GM21619 (cell line): Measurements from ENCODE around the gene FLII.

Source experiments
- ATAC-seq: cut with Tn5 transposase; IDR thresholded peaks from one replicate; pipeline ENCODE4 v1.9.1; 2021; ENCODE audit not compliant: unreplicated experiment

The FLII gene

GRCh38 chr17:18245038-18245776, 13.3 kb downstream of the FLII start:
- ATAC-seq: no peak

DNA sequence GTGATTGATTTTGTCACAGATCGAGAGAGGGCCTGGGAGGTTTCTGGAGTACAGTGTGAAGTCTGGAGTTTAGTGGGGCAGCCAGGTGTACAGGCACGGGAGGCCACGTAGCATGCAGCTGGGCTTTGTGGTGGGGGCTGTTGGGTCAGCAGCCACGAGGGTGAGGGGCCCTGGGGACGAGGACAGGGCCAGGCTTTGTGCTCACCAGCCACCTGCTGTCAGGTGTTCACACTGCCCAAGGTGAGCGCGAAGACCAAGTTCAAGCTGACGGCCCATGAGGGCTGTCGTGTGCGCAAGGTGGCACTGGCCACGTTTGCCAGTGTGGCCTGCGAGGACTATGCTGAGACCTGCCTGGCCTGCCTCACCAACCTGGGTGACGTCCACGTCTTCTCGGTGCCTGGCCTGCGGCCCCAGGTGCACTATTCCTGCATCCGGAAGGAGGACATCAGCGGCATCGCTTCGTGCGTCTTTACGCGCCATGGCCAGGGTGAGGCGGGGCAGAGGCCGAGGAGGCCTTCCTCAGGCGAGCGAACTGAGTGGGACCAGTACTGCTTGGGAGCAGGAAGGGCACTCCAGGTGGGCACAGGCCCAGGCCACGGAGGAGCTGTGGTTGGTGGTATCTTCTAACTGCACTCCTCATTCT, 17.2 kb downstream of the FLII start:
- ATAC-seq: no peak

DNA sequence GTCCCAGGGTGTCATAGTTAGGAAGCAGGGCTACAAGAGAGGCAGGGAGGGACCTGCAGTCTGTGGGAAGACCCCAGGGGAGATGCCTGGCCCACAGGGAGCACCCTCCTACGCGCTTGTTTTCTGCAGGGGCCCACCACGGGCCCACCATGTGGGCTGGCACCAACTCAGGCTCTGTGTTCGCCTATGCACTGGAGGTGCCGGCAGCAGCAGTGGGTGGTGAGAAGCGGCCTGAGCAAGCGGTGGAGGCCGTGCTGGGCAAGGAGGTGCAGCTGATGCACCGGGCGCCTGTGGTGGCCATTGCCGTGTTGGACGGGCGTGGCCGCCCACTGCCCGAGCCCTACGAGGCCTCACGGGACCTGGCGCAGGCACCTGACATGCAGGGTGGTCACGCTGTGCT, 18.1 kb downstream of the FLII start:
- no peak for ATAC-seq

GRCh38 chr17:18238299-18238698, 20.2 kb downstream of the FLII start:
- ATAC-seq: no peak

DNA sequence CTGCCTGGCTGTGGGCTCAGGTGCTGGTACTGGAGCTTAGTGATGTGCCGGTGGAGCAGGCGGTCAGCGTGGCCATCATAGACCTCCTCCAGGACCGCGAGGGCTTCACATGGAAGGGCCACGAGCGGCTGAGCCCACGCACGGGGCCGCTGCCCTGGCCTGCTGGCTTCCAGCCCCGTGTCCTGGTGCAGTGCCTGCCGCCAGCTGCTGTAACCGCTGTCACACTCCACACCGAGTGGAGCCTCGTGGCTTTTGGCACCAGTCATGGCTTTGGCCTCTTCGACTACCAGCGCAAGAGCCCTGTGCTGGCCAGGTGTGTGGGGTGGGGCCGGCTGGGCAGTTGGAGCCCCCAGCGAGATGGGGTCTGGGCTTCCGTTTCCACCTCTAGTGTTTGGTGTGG, 21.1 kb downstream of the FLII start:
- no peak for ATAC-seq

DNA sequence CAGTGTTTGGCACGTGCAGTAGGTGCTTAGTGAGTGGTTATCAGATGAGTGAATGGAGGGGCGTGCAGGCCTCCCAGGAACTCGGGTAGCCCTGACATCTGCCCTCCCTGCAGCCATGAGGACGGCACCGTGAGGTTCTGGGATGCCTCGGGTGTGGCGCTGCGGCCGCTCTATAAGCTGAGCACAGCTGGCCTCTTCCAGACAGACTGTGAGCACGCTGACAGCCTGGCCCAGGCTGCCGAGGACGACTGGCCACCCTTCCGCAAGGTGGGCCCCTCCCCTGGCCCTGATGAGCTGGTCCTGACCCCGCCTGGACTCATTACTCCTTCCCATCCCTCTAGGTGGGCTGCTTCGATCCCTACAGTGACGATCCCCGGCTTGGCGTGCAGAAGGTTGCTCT, 22.0 kb downstream of the FLII start:
- no peak for ATAC-seq

DNA sequence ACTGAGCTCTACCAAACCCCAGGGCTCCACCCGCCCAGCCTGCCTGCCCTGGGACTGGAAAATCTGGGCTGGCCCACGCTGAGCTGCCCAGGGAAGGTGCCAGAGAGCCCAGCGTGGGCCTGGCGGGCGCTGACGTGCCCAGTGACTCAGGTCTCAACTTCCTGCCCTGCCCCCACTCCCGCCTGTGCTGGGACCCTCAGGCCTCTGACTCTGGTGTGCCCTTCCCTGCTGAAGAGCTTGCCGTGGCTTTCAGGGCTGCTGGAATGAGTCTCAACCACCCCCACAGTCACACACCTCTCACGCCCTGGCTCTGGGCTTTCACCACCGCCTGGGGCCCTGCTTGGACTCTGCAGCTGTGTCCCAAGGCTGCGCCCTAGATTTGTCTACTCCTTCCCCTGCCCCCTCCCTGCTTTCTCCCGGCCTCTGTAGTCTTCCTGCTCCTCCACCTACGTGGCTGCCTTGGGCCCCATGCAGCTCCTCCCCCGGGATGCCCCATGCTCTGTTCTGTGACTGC, 22.7 kb downstream of the FLII start:
- ATAC-seq: no peak

- ATAC-seq: no peak
Measured at GRCh38 chr17:18234853-18235380, 23.6 kb downstream of the FLII start.

GRCh38 chr17:18233803-18234518, 24.6 kb downstream of the FLII start:
- no peak for ATAC-seq

- no peak for ATAC-seq
Measured at GRCh38 chr17:18231164-18231563, 27.4 kb downstream of the FLII start.

DNA sequence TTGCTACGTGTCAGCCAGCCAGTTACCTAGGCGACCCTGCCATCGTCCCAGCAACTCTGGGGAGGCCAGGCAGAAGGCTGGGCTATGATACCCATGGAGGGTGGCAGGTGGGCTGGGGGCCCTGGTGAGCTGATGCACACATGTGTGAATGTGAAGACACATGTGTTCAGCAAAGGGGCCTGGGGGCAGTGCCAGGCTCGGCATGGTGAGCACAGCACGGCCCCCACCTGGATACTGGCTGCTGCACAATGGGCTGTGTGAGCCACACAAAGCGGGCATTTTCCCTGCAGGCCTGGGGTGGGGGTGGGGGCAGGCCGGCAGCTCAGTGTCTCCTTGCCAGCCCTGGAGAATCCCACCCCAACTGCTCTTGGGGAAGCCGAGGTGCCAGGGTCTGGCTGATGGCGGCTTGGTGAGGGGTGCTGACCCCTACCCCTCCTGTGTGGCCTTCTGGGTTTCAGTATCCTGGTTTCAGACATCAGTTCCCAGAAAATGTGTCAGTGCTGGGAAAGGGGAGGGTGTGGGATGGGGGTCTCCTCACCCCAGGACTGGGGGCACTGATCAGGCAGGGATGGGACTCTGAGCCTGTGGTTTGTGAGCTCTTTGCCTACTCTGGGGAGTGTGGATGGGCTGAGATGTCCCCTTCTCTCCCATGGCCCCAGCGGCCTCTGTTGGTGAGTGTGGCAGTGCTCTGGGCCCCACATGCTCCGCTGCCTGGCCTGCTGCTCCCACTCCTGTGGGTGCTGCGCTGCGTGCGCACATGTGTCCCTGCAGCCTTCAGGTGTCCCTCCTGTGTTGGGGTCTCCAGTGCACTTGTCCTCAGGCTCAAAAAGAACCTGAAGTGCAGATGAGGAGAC, 28.0 kb downstream of the FLII start:
- ATAC-seq: no peak

- no peak for ATAC-seq
Measured at GRCh38 chr17:18229771-18230170, 28.8 kb downstream of the FLII start.

DNA sequence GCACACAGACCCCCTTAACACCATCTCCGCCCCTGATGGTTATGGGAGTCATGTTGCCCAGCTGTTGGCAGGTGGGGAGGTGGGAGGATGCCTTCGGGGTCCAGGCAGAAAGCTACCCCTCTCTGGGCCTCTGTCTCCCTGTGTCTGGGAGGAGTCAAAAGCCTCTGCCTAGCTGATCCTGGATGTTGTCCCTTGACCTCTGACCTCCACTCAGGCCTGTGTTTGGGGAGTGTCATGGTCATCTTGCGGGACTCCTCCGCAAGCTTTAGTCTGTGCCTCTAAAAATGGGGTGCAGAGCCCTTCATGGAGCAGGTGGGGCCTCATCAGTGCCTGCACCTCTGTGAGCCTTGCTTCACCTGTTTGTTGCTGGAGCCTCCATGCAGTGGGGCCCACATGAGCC, 29.3 kb downstream of the FLII start:
- no peak for ATAC-seq

DNA sequence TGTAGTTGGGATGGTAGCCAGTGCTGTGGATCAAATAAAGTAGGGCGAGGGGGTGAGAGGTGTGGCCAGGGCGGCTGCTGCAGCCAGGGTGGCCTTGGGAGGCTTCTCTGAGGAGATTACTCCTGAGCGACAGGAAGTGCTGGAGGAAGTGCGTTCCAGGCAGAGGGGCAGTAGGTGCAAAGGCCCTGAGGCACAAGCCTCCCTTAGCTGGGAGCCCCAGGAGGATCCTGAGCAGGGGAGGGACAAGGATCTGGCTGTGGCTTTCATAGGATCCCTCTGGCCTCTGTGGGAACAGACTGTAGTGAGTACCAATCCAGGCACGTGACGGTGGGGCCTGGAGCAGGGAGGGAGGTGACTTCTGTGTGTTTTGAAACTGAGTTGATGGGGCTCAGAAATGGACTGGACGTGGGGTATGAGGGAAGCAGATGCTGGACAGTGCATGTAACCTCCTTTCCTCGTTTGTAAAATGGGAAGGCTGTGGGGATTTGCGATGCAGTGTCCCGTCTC, 30.3 kb downstream of the FLII start:
- ATAC-seq: no peak

DNA sequence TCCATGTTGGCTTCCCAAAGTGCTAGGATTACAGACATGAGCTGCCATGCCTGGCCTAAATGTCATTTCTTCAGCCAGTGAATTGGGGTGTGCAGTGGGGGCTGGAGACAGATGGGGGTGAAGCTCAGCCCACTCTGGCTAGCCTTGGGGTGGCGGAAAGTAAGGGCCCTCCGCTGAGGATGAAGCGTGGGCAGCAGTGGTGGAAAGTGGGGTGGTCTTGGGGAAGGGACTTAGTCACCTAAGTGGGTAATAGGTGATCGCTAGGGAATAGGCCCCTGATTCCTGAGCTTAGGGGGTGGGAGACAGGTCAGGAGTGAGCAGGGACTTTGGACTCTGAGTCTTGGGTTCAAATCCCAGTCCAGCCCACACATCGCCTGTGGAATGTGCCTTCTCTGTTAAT, 30.9 kb downstream of the FLII start:
- ATAC-seq: no peak

DNA sequence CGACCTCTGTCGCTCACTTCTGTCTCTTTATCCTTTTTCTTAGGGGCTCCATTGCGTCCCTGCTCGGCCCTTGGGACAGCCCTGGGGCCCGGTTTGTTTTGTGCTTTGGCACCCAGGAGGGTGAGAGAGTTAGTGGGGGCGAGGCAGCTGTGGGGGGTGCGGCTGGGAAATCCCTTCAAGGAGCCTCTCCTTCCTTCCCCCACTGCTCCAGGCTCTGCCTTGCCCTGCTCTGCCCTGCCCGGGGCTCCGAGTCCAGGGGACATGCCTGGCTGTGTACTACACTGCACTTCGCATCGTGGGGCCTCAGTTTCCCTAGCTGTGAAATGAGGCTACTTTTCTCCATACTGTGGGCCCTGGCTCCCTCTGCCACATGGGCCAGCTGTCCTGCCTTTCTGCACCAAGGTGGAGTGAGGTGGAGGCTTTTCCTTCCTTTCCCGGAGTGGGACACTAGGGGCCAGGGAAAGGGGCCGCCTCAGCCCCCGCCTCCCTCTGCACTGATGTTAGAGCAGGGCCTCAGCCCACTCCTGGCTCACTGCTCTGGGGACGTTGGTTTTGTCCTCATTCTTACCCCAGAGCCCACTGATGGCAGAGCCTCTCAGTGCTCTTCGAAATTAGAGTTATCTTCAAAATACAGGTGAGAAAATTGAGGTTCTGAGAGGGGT, 32.1 kb downstream of the FLII start:
- ATAC-seq: no peak

- ATAC-seq: peak; percentile 20
Measured at GRCh38 chr17:18225642-18226283, 32.8 kb downstream of the FLII start.

- peak; percentile 71 for ATAC-seq
Measured at GRCh38 chr17:18225121-18225641, 33.4 kb downstream of the FLII start, which contains the start of gene LLGL1. Gene LLGL1, plus strand, starts transcription at chr17:18225635. Its CDS starts 48 bp downstream, at chr17:18225683.
